Measurements from ENCODE around the gene FAM3D. TPM values are rescaled to one million over a fixed set of nuclear protein-coding genes. Genes with fewer than 3 reads are reported as not detected.

The FAM3D gene
- total and polyA plus RNA-seq, 2 of the 8 experiments (the other 6 are each of a cell fraction or from before 2014, with no cell fraction given), result not detected

- H3K4me1 ChIP-seq (replicated peaks in 1 of 4; ENCODE audit: control insufficient read depth in 3 of 4, insufficient read depth in 4 of 4, low read length in 3 of 4), result peaks cover 0 to 4% (median 0%) of the 10 kb centered on the region in 4 experiments; a peak in 3 of 7 replicates
- H2BK120ac ChIP-seq (replicated peaks; ENCODE audit: low read depth, low read length), result no peak overlapping the region
- H3K36me3 ChIP-seq (ENCODE audit: control insufficient read depth in 2 of 4, insufficient read depth in 4 of 4, low read length in 3 of 4), result no peaks in the 10 kb centered on the region; a peak in 1 of 8 replicates
- no peak overlapping the region for H3K56ac ChIP-seq (replicated peaks; ENCODE audit: insufficient read length, low read depth, low read length)
- H3K23me2 ChIP-seq (ENCODE audit: low read depth, low read length), result no peaks in the 10 kb centered on the region
- no peak overlapping the region for H2BK15ac ChIP-seq (ENCODE audit: low read length)
- POLR2A ChIA-PET (ENCODE audit: partially characterized antibody), result no interaction called here
- no peak overlapping the region for H4K91ac ChIP-seq (replicated peaks; ENCODE audit: insufficient read length, low read length)
- H2AFZ ChIP-seq (ENCODE audit: low read length), result no peak overlapping the region
- H3K27me3 ChIP-seq (replicated peaks in 1 of 4; ENCODE audit: control insufficient read depth in 3 of 4, extremely low read depth in 1 of 4, insufficient read depth in 3 of 4, low read length in 3 of 4), result peaks cover 21 to 76% (median 47%) of the 10 kb centered on the region in 4 experiments
- H2BK5ac ChIP-seq (ENCODE audit: low read depth, low read length), result no peak overlapping the region
- no peak overlapping the region for H3K23ac ChIP-seq (ENCODE audit: insufficient read length)
- no peaks in the 10 kb centered on the region for H3K79me2 ChIP-seq (ENCODE audit: control insufficient read depth in 1 of 2, insufficient read depth in 2 of 2, low read length in 2 of 2)
- no peak overlapping the region for H2BK20ac ChIP-seq (ENCODE audit: low read length)
- H4K8ac ChIP-seq (ENCODE audit: extremely low read depth, insufficient read depth, low read length), result no peak overlapping the region; the same call in 1 of the 2 replicates
- TF ChIP-seq CTCF (IDR thresholded peaks at IDR 0.05; ENCODE audit: control extremely low read depth in 1 of 3, insufficient read depth in 1 of 3, low read depth in 1 of 3, low read length in 3 of 3), result peak in 2 of 3 experiments; percentile 15 to 22; a peak in 3 of 4 replicates
- no peak for TF ChIP-seq KDM4A (IDR thresholded peaks at IDR 0.05; ENCODE audit: low read depth, low read length, severe bottlenecking)
- TF ChIP-seq RAD21 (IDR thresholded peaks at IDR 0.05 in 1 of 2, conservative IDR thresholded peaks at IDR 0.05 in 1 of 2; ENCODE audit: low read depth in 2 of 2, low read length in 2 of 2), result peak in 1 of 2 experiments; percentile 3; a peak in 1 of 4 replicates
- no peak for TF ChIP-seq CHD2 (IDR thresholded peaks at IDR 0.05; ENCODE audit: low read length)
- H2AK5ac ChIP-seq (ENCODE audit: low read depth, low read length), result no peak overlapping the region; the same call in 1 of the 2 replicates
- H2BK12ac ChIP-seq (ENCODE audit: low read depth, low read length), result no peak overlapping the region
- FAIRE-seq, result no peak
- no peak overlapping the region for H3K4ac ChIP-seq (replicated peaks; ENCODE audit: insufficient read length, low read depth, low read length)
- H3K4me3 ChIP-seq (ENCODE audit: extremely low read depth in 1 of 4, insufficient read depth in 2 of 4, low read depth in 3 of 4, low read length in 4 of 4), result no peak overlapping the region
- H3K79me1 ChIP-seq (ENCODE audit: low read depth, low read length), result no peaks in the 10 kb centered on the region
- no peak overlapping the region for H3K14ac ChIP-seq (ENCODE audit: insufficient read length)
- no peak overlapping the region for H3K18ac ChIP-seq (ENCODE audit: extremely low read depth, low read length)
- H4K20me1 ChIP-seq (replicated peaks in 1 of 2; ENCODE audit: control insufficient read depth in 1 of 2, insufficient read depth in 2 of 2, low read length in 2 of 2), result no peaks in the 10 kb centered on the region
- no peak overlapping the region for H3K27ac ChIP-seq (ENCODE audit: low read depth, low read length)
- H3K4me2 ChIP-seq (ENCODE audit: insufficient read depth in 1 of 2, low read depth in 2 of 2, low read length in 2 of 2), result no peak overlapping the region
- no peaks in the 10 kb centered on the region for H3K9me3 ChIP-seq (ENCODE audit: insufficient read depth in 2 of 2, low read depth in 1 of 2, low read length in 1 of 2)
- DNase-seq (ENCODE audit: low read depth in 1 of 2, low spot score in 2 of 2), result no peak
- 82% methylated on average over 21 of the region's 24 CpGs; no CpG with 5 or more reads in 1 of the 2 experiments for WGBS, 2 experiments (ENCODE audit: extremely low coverage in 1 of 2, insufficient coverage in 1 of 2, insufficient read length in 1 of 2, insufficient replicate concordance in 2 of 2, low coverage in 1 of 2, low lambda C conversion rate in 2 of 2, missing lambda C conversion rate in 1 of 2)
- CTCF ChIA-PET (ENCODE audit: partially characterized antibody), result interaction anchor here (0.8 to 25.1 kb wide), 9 partner anchors 9 to 417 kb away, joined by 3 to 994 read pairs (median 4); partner anchors contain the start of gene FAM107A
- H3K9ac ChIP-seq (replicated peaks in 1 of 4; ENCODE audit: extremely low read depth in 1 of 4, low read depth in 3 of 4, low read length in 3 of 4), result no peak overlapping the region
- no peak overlapping the region for H4K5ac ChIP-seq (ENCODE audit: insufficient read length, low read depth, low read length)
Measured at GRCh38 chr3:58635371-58636285, 30.9 kb downstream of the FAM3D start.
